Endothelial cell of umbilical vein (primary cell): Measurements from ENCODE around the gene DPY19L3.

Experiments used
- EZH2 ChIP-seq: IDR thresholded peaks from 2 replicates; pipeline ENCODE4 v1.6.1; 2012; ENCODE audit warnings: borderline replicate concordance, low read depth, mild to moderate bottlenecking, moderate library complexity, low read length, inconsistent platforms; ENCODE audit not compliant: severe bottlenecking
- MAX ChIP-seq: IDR thresholded peaks from 2 replicates; pipeline ENCODE4 v1.6.1; 2011; ENCODE audit not compliant: insufficient read depth, insufficient read length
- POLR2AphosphoS5 ChIP-seq: IDR thresholded peaks from 2 replicates; pipeline ENCODE4 v1.6.1; 2012; ENCODE audit warnings: low read depth, mild to moderate bottlenecking, control low read depth, low read length, moderate library complexity; ENCODE audit not compliant: insufficient read depth

GRCh38 chr19:32388393-32388855 lies 17.1 kb upstream of the DPY19L3 start:
- TF ChIP-seq POLR2AphosphoS5 (no peak), EZH2 (no peak), MAX (no peak)
